ENCODE data around the gene SH3RF1. TPM values are rescaled to one million over a fixed set of nuclear protein-coding genes. Genes with fewer than 3 reads are reported as not detected.
"Not testable (repeated sequence)": the region's sequence is repeated elsewhere in the genome, so short reads cannot be mapped to it uniquely, and the experiment has no call there.

SH3RF1 gene
- total RNA-seq, 6 experiments from 2014 or later: 54.5 to 67.1 (median 57.1) TPM

- TF ChIP-seq CTCF (IDR thresholded peaks at IDR 0.05): no peak
- Mint-ChIP-seq H3K27me3 (ENCODE audit: insufficient read depth) (no peaks in the 10 kb centered on the region; the same call in 1 of the 2 replicates), H3K4me3 (no peak overlapping the region), H3K4me1 (ENCODE audit: low read depth) (peaks cover 77% of the 10 kb centered on the region), H3K36me3 (ENCODE audit: low read depth) (peaks cover 10% of the 10 kb centered on the region), H3K9me3 (no peaks in the 10 kb centered on the region), H3K27ac (0 out of 2 replicates have a peak overlapping the region, but pooled peaks have one; percentile 65)
- no peak for DNase-seq
Observed at GRCh38 chr4:169184686-169185085, 86.1 kb downstream of the SH3RF1 start.

- DNase-seq: no peak
- Mint-ChIP-seq H3K9me3 (no peaks in the 10 kb centered on the region), H3K4me1 (ENCODE audit: low read depth) (peaks cover 77% of the 10 kb centered on the region), H3K36me3 (ENCODE audit: low read depth) (peaks cover 10% of the 10 kb centered on the region), H3K27me3 (ENCODE audit: insufficient read depth) (no peaks in the 10 kb centered on the region; the same call in 1 of the 2 replicates), H3K27ac (peak overlapping the region; percentile 43; the same call in 1 of the 2 replicates), H3K4me3 (no peak overlapping the region)
- no peak for TF ChIP-seq CTCF (IDR thresholded peaks at IDR 0.05)
Observed at GRCh38 chr4:169184236-169184635, 86.5 kb downstream of the SH3RF1 start.

- Mint-ChIP-seq H3K4me3 (no peak overlapping the region), H3K4me1 (ENCODE audit: low read depth) (peaks cover 77% of the 10 kb centered on the region)
Observed at GRCh38 chr4:169183581-169183980, 87.2 kb downstream of the SH3RF1 start.

GRCh38 chr4:169179609-169180521, 90.9 kb downstream of the SH3RF1 start:
- no peak overlapping the region; the same call in 1 of the 2 replicates for H3K4me3 Mint-ChIP-seq
- TF ChIP-seq CTCF (IDR thresholded peaks at IDR 0.05): no peak

More at GRCh38 chr4:169183581-169183980, 87.2 kb downstream of the SH3RF1 start:
- Mint-ChIP-seq H3K36me3 (ENCODE audit: low read depth) (peaks cover 15% of the 10 kb centered on the region), H3K27me3 (ENCODE audit: insufficient read depth) (no peaks in the 10 kb centered on the region; the same call in 1 of the 2 replicates), H3K27ac (0 out of 2 replicates have a peak overlapping the region, but pooled peaks have one; percentile 43), H3K9me3 (no peaks in the 10 kb centered on the region)
- DNase-seq: no peak
- no peak for TF ChIP-seq CTCF (IDR thresholded peaks at IDR 0.05)

GRCh38 chr4:169178092-169178491, 92.7 kb downstream of the SH3RF1 start:
- not testable (repeated sequence) for H3K27ac Mint-ChIP-seq; H3K27me3 Mint-ChIP-seq (ENCODE audit: insufficient read depth); H3K9me3 Mint-ChIP-seq; DNase-seq; H3K4me3 Mint-ChIP-seq
- Mint-ChIP-seq H3K36me3 (ENCODE audit: low read depth) (peaks cover 13% of the 10 kb centered on the region), H3K4me1 (ENCODE audit: low read depth) (peaks cover 64% of the 10 kb centered on the region)

More at GRCh38 chr4:169179609-169180521, 90.9 kb downstream of the SH3RF1 start:
- Mint-ChIP-seq H3K27ac (peak overlapping the region; percentile 9), H3K36me3 (ENCODE audit: low read depth) (peaks cover 13% of the 10 kb centered on the region), H3K27me3 (ENCODE audit: insufficient read depth) (no peaks in the 10 kb centered on the region), H3K9me3 (no peaks in the 10 kb centered on the region), H3K4me1 (ENCODE audit: low read depth) (peaks cover 67% of the 10 kb centered on the region)
- no peak for DNase-seq

- DNase-seq: no peak
- no peaks in the 10 kb centered on the region for H3K9me3 Mint-ChIP-seq
- H3K27ac Mint-ChIP-seq: peak overlapping the region; percentile 17; the same call in 1 of the 2 replicates
- no peak for TF ChIP-seq CTCF (IDR thresholded peaks at IDR 0.05)
- H3K4me3 Mint-ChIP-seq: no peak overlapping the region
- peaks cover 71% of the 10 kb centered on the region for H3K4me1 Mint-ChIP-seq (ENCODE audit: low read depth)
- H3K36me3 Mint-ChIP-seq (ENCODE audit: low read depth): peaks cover 16% of the 10 kb centered on the region
- no peaks in the 10 kb centered on the region for H3K27me3 Mint-ChIP-seq (ENCODE audit: insufficient read depth)
Observed at GRCh38 chr4:169175476-169175875, 95.3 kb downstream of the SH3RF1 start.

Data from HFFc6 (cell line).